Liver (tissue), 3 donors: ENCODE measurements around the gene CH25H.

ENCODE experiments used
- ATF3 ChIP-seq: IDR thresholded peaks from 2 replicates; pipeline ENCODE4 v1.6.1; 2016; ENCODE audit warnings: antibody characterized with exemption
- CTCF ChIP-seq: fragments of 150-350 bp; IDR thresholded peaks from 2 replicates; pipeline ENCODE4 v1.5.1; 2017; ENCODE audit warnings: improper control_type of control experiment, low read depth, low read length; ENCODE audit not compliant: missing input control
- FOXA1 ChIP-seq: IDR thresholded peaks from 2 replicates; pipeline ENCODE4 v1.6.1; 2016; ENCODE audit warnings: antibody characterized with exemption
- GABPA ChIP-seq, 2 donors: IDR thresholded peaks in 1 of 2; conservative IDR thresholded peaks in 1 of 2; 2 replicates each; pipeline ENCODE4 v1.6.1; 2016; ENCODE audit warnings: antibody characterized with exemption in 2 of 2, mild to moderate bottlenecking in 1 of 2, moderate library complexity in 1 of 2
- HNF4A ChIP-seq, 2 donors: conservative IDR thresholded peaks; 2 replicates each; pipeline ENCODE4 v1.6.1; 2016; ENCODE audit warnings: antibody characterized with exemption in 2 of 2, mild to moderate bottlenecking in 2 of 2
- JUND ChIP-seq, 2 donors: IDR thresholded peaks; 2 replicates each; pipeline ENCODE4 v1.6.1; 2016; ENCODE audit warnings: antibody characterized with exemption in 2 of 2
- MAX ChIP-seq: IDR thresholded peaks from 2 replicates; pipeline ENCODE4 v1.6.1; 2016; ENCODE audit warnings: antibody characterized with exemption
- NR2F2 ChIP-seq: IDR thresholded peaks from 2 replicates; pipeline ENCODE4 v1.6.1; 2016; ENCODE audit warnings: antibody characterized with exemption
- RAD21 ChIP-seq, 2 donors: IDR thresholded peaks; 2 replicates each; pipeline ENCODE4 v1.6.1; 2016; ENCODE audit warnings: antibody characterized with exemption in 2 of 2, mild to moderate bottlenecking in 2 of 2
- REST ChIP-seq: IDR thresholded peaks from 2 replicates; pipeline ENCODE4 v1.6.1; 2016; ENCODE audit warnings: antibody characterized with exemption, mild to moderate bottlenecking
- TAF1 ChIP-seq: conservative IDR thresholded peaks from 2 replicates; pipeline ENCODE4 v1.6.1; 2016; ENCODE audit warnings: antibody characterized with exemption, mild to moderate bottlenecking
- YY1 ChIP-seq: IDR thresholded peaks from 2 replicates; pipeline ENCODE4 v1.6.1; 2016; ENCODE audit warnings: antibody characterized with exemption, mild to moderate bottlenecking
- ZBTB33 ChIP-seq: IDR thresholded peaks from 2 replicates; pipeline ENCODE4 v1.6.1; 2016; ENCODE audit warnings: antibody characterized with exemption
- donor health status: healthy.
- donor health status: healthy.

- TF ChIP-seq TAF1 (no peak), MAX (no peak), JUND (IDR thresholded peaks at IDR 0.05) (no peak), ATF3 (no peak), CTCF (no peak), NR2F2 (no peak), REST (no peak), GABPA (IDR thresholded peaks at IDR 0.05 in 1 of 2, conservative IDR thresholded peaks at IDR 0.05 in 1 of 2) (no peak), RAD21 (IDR thresholded peaks at IDR 0.05) (no peak), YY1 (no peak), ZBTB33 (no peak), FOXA1 (no peak), HNF4A (conservative IDR thresholded peaks at IDR 0.05) (no peak)
These were observed 47.4 kb downstream of the CH25H start for GRCh38 chr10:89159761-89160160.
